NK-92 (cell line): ENCODE results near the gene TNP1.

Experiments used
- DNase-seq: peaks from one replicate; lab custom pipeline; 2025; ENCODE audit not compliant: unreplicated experiment; lab: John Stamatoyannopoulos, UW

TNP1 gene

GRCh38 chr2:216842636-216843035, 17.2 kb downstream of the TNP1 start:
- DNase-seq, result no peak

- no peak for DNase-seq
These were observed 20.2 kb downstream of the TNP1 start for GRCh38 chr2:216839688-216840087.

- no peak for DNase-seq
These were observed 21.7 kb downstream of the TNP1 start for GRCh38 chr2:216838151-216838550.

DNA sequence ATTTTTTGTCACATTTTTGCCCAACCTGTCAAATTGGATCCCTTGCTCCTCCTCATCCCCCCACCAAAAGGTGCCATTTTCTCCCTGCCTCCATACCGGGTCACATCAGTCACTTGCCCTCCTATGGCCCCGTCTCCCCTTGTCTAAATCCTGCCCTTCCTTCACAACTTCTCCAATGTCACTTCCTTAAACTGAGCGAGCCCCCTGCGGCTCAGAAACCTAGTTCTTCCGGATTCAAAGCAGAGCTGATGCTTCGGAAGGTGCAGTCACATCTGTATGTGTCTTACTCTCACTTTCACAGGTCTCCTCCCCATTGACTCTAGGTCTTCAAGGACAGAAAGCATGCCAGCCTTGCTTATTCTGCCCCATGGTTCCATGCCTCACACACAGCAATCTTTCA, 22.1 kb downstream of the TNP1 start:
- DNase-seq, result no peak

DNA sequence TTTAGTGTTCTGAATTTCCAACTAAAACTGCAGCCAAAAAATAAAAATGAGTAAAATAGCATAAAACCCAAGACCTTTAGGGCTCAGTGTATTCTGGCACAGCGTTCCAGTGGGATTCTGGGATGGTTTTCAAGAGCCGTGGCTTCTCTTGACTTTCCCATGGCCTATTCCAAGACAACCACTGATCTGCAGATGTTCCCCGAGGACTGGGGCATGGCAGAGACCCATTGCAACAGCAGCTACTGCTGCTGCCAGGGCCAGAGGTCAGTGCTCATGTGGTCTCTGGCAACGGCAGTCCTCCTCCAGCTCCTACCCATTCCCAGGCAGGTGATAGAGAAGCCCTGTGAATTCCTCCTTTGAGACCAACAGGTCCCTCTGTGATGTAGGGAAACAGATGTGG, 26.8 kb downstream of the TNP1 start:
- DNase-seq, result no peak

GRCh38 chr2:216830346-216830745, 29.5 kb downstream of the TNP1 start:
- DNase-seq, result no peak

- no peak for DNase-seq
These were observed 30.3 kb downstream of the TNP1 start for GRCh38 chr2:216829533-216829932.

DNA sequence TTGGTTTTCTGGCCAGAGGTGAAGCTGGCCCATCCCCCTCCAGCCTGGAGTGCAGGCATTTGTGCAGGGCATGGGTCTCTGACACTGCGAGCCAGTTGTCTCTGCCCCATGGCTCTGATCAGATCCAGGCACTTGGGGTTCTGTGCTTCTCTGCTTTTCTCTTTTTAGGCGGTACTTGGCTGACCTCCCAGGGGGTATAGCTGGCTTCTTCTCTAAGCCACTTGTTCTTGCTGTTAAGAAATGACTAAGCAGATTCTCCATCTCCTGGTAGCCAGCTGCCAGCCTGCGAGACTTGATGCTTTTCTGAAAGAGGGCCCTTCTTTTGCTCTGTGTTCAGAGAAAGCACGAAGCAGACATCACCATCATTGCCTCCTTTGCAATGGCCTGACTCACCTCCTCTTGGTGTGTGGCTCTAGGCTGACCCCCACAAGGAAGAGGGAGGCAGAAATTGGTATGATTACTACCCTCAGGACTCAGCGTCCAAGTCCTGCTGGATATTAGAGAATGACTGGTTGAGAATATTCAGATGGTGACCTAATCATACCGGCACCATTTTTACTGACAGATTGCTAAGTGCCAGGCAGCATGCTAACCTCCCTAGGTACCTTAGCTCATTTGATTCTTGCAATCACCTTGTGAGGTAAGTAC, 32.7 kb downstream of the TNP1 start:
- no peak for DNase-seq

DNA sequence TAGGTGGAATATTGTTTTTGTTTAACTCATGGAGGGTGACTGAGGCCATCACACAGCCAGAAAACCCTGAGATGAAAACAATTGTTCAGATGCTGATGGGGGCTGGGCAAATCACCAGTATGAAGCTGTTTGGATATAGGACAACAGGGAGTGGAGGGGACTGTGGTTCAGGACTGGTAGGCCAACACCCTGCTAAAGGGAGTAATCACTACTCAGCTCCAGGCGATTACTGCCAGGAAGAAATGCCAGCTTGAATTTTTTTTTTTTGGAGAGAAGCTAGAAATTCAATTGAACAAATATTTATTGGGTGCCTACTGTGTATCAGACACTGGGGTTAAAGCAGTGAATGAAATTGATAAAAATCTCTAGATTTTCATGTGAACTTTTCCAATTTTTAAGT, 37.4 kb downstream of the TNP1 start:
- no peak for DNase-seq

DNA sequence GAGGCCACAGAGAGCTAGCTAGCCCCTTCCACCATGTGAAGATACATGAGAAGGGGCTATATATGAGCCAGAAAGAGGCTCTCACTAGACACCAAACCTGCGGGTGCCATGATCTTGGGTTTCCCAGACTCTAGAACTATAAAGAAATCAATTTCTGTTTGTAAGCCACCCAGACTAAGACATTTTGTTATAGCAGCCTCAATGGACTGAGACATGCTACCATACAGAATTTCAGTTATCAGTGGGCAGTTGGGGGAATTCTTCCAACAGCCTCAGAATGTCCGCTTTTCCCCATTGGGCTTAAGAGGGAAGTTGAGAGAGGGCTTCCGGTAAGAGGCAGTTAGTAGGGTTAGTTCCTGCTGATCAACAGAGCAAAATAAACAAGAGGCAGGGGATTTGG, 39.2 kb downstream of the TNP1 start:
- DNase-seq, result no peak

GRCh38 chr2:216819766-216820165, 40.1 kb downstream of the TNP1 start:
- no peak for DNase-seq

DNA sequence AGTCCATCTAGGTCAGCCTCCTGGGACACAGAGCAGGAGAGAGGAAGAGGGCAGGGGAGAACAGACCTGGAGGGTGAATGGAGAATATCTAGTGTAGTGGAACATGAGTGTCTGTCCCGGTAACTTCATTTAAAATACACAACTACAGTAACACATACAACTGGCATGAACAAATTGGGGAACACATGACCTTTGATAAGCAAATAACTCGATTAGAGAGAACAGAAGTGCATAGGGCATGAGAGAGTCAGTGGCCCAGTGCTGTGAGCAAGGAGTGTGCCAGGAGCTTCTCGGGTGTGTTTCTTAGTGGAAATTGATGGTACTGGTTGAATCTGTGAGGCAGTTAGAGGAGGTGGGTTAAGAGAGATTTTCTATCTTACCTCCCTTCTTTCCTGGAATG, 40.8 kb downstream of the TNP1 start:
- no peak for DNase-seq

- DNase-seq, result no peak
These were observed 49.3 kb downstream of the TNP1 start for GRCh38 chr2:216810399-216811160.
